Stimulated activated CD8-positive, alpha-beta memory T cell treated with anti-CD3 and anti-CD28 coated beads, Interleukin-4, amount 100 ng/mL, for 24 hours (primary cell): ENCODE results near the gene LMBR1.
A peak's percentile ranks its signal among the peaks of the same experiment; 100 is the strongest.
"Not testable (repeated sequence)": the region's sequence is repeated elsewhere in the genome, so short reads cannot be mapped to it uniquely, and the experiment has no call there.

ENCODE experiments used
- DNase-seq: peaks from one replicate; pipeline ENCODE4 v3.0.0-alpha.2; 2020; ENCODE audit warnings: low read depth

LMBR1 gene

GRCh38 chr7:156655251-156655650 is 237.7 kb downstream of the LMBR1 start:
- no peak for DNase-seq

- no peak for DNase-seq
These were observed 238.3 kb downstream of the LMBR1 start for GRCh38 chr7:156654511-156655234.

GRCh38 chr7:156652886-156653568 is 240.0 kb downstream of the LMBR1 start:
- DNase-seq = no peak

GRCh38 chr7:156651474-156651873 is 241.5 kb downstream of the LMBR1 start:
- no peak for DNase-seq

- DNase-seq = no peak
These were observed 242.9 kb downstream of the LMBR1 start for GRCh38 chr7:156650042-156650441.

GRCh38 chr7:156647330-156647729 is 245.7 kb downstream of the LMBR1 start:
- DNase-seq = not testable (repeated sequence)

- DNase-seq = no peak
These were observed 250.5 kb downstream of the LMBR1 start for GRCh38 chr7:156642306-156643045.

GRCh38 chr7:156640949-156641485 is 252.0 kb downstream of the LMBR1 start:
- DNase-seq = peak; percentile 18

GRCh38 chr7:156640257-156640948 is 252.6 kb downstream of the LMBR1 start, which contains the start of gene RNF32:
Gene RNF32, plus strand, starts transcription at chr7:156640774. Its CDS starts 3,104 bp downstream, at chr7:156643878.
- peak; percentile 97 for DNase-seq

GRCh38 chr7:156639426-156640256 is 253.3 kb downstream of the LMBR1 start:
- no peak for DNase-seq

GRCh38 chr7:156638443-156639077 is 254.4 kb downstream of the LMBR1 start:
- DNase-seq = no peak

- not testable (repeated sequence) for DNase-seq
These were observed 255.9 kb downstream of the LMBR1 start for GRCh38 chr7:156637093-156637492.

- no peak for DNase-seq
These were observed 257.2 kb downstream of the LMBR1 start for GRCh38 chr7:156635529-156636385.

GRCh38 chr7:156634117-156634516 is 258.9 kb downstream of the LMBR1 start:
- no peak for DNase-seq

- no peak for DNase-seq
These were observed 263.1 kb downstream of the LMBR1 start for GRCh38 chr7:156629873-156630272.

GRCh38 chr7:156628562-156628961 is 264.4 kb downstream of the LMBR1 start:
- no peak for DNase-seq
